GM23338 (cell line): Measurements from ENCODE around the gene AKIRIN1. TPM values are rescaled to one million over a fixed set of nuclear protein-coding genes. Genes with fewer than 3 reads are reported as not detected.
A peak's percentile ranks its signal among the peaks of the same experiment; 100 is the strongest.

Experiments
- ATAC-seq: fragments of 200-7000 bp; cut with Tn5 transposase; 3 replicates; pipeline ENCODE4 v1.9.1; 2020
- DNase-seq: peaks from one replicate; pipeline ENCODE4 v3.0.0-alpha.2; 2015; ENCODE audit warnings: low spot score
- H2AFZ ChIP-seq: fragments of 200-600 bp; sonication (generic); 2 replicates; pipeline ENCODE4 v1.8.0; 2016; ENCODE audit warnings: antibody characterized with exemption, mild to moderate bottlenecking, moderate library complexity
- H3F3A ChIP-seq: fragments of 200-600 bp; sonication (generic); replicated peaks from 2 replicates; pipeline ENCODE4 v1.8.0; 2017; ENCODE audit warnings: antibody characterized with exemption, mixed run types, low read depth
- H3K27ac ChIP-seq: fragments of 200-600 bp; sonication (generic); 2 replicates; pipeline ENCODE4 v1.6.1; 2016; ENCODE audit warnings: low read depth
- H3K27me3 ChIP-seq: fragments of 200-600 bp; sonication (generic); 2 replicates; pipeline ENCODE4 v1.8.0; 2016; ENCODE audit warnings: mild to moderate bottlenecking, mixed run types, moderate library complexity; ENCODE audit not compliant: insufficient read depth
- H3K36me3 ChIP-seq: fragments of 200-600 bp; sonication (generic); 2 replicates; pipeline ENCODE4 v1.8.0; 2016; ENCODE audit warnings: mild to moderate bottlenecking; ENCODE audit not compliant: insufficient read depth
- H3K4me1 ChIP-seq: fragments of 200-600 bp; sonication (generic); 2 replicates; pipeline ENCODE4 v1.8.0; 2016; ENCODE audit warnings: mild to moderate bottlenecking, moderate library complexity; ENCODE audit not compliant: insufficient read depth
- H3K4me2 ChIP-seq: fragments of 200-600 bp; sonication (generic); 2 replicates; pipeline ENCODE4 v1.7.1; 2017; ENCODE audit warnings: mixed run types
- H3K4me3 ChIP-seq: fragments of 200-600 bp; sonication (generic); 2 replicates; pipeline ENCODE4 v1.6.1; 2016; ENCODE audit warnings: mixed run types
- H3K79me2 ChIP-seq: fragments of 200-600 bp; sonication (generic); replicated peaks from 2 replicates; pipeline ENCODE4 v1.8.0; 2017; ENCODE audit warnings: mild to moderate bottlenecking; ENCODE audit not compliant: insufficient read depth
- H3K9me2 ChIP-seq: fragments of 200-600 bp; sonication (generic); 2 replicates; pipeline ENCODE4 v1.8.0; 2017; ENCODE audit not compliant: insufficient read depth
- H4K20me1 ChIP-seq: fragments of 200-600 bp; sonication (generic); replicated peaks from 2 replicates; pipeline ENCODE4 v1.8.0; 2017; ENCODE audit warnings: mild to moderate bottlenecking; ENCODE audit not compliant: insufficient read depth
- H3K27ac Mint-ChIP-seq: 2 replicates; pipeline ENCODE4 v1.8.0; 2020; ENCODE audit warnings: inconsistent platforms, mild to moderate bottlenecking, moderate library complexity, mixed read lengths
- H3K27me3 Mint-ChIP-seq: 3 replicates; pipeline ENCODE4 v1.8.0; 2022; ENCODE audit warnings: low read depth, mild to moderate bottlenecking, moderate library complexity, mixed read lengths, inconsistent platforms; ENCODE audit not compliant: insufficient read depth, poor library complexity
- H3K36me3 Mint-ChIP-seq: 3 replicates; pipeline ENCODE4 v1.8.0; 2021; ENCODE audit warnings: low read depth, mild to moderate bottlenecking, inconsistent platforms, moderate library complexity, mixed read lengths
- H3K4me1 Mint-ChIP-seq: 3 replicates; pipeline ENCODE4 v1.8.0; 2020; ENCODE audit warnings: mild to moderate bottlenecking, inconsistent platforms, mixed read lengths
- H3K4me3 Mint-ChIP-seq: 3 replicates; pipeline ENCODE4 v1.8.0; 2021; ENCODE audit warnings: moderate library complexity, mild to moderate bottlenecking, inconsistent platforms, mixed read lengths
- H3K9me3 Mint-ChIP-seq: 3 replicates; pipeline ENCODE4 v1.8.0; 2020; ENCODE audit warnings: moderate library complexity, mild to moderate bottlenecking, inconsistent platforms, mixed read lengths
- EZH2 ChIP-seq: fragments of 200-600 bp; sonication (generic); IDR thresholded peaks from one replicate; pipeline ENCODE4 v1.8.0; 2017; ENCODE audit warnings: antibody characterized with exemption, mild to moderate bottlenecking, low read depth; ENCODE audit not compliant: unreplicated experiment
- EZH2phosphoT487 ChIP-seq: fragments of 200-600 bp; sonication (generic); IDR thresholded peaks from one replicate; pipeline ENCODE4 v1.8.1; 2018; ENCODE audit warnings: antibody characterized with exemption; ENCODE audit not compliant: unreplicated experiment
- JUNB ChIP-seq: IDR thresholded peaks from one replicate; pipeline ENCODE4 v1.6.1; 2016; ENCODE audit warnings: antibody characterized with exemption; ENCODE audit not compliant: unreplicated experiment
- POLR2AphosphoS5 ChIP-seq: IDR thresholded peaks from 2 replicates; pipeline ENCODE4 v1.6.1; 2016; ENCODE audit warnings: antibody characterized with exemption, low read depth
- ZNF331 ChIP-seq: fragments of 250-450 bp; sonication (Bioruptor Pico); IDR thresholded peaks from 2 replicates; pipeline ENCODE4 v1.5.0; 2020; ENCODE audit warnings: low read depth, mild to moderate bottlenecking, moderate library complexity
- polyA plus RNA-seq: library from polyadenylated mRNA; unstranded; fragments of >200 nt; fragmentation: Nextera tagmentation; extraction: Ambion mirVana; gene quantifications from 2 replicates; pipeline ENCODE4 v1.2.1, GENCODE V29; 2016
- total RNA-seq: library from RNA; depleted of rRNA; stranded (reverse); fragments of >200 nt; shearing (Covaris generic); gene quantifications from 2 replicates; pipeline ENCODE4 v1.2.3, GENCODE V29; 2014
- TF ChIP-seq, protein P1 (sequence below): fragments of 250-450 bp; sonication (Bioruptor Pico); IDR thresholded peaks from 2 replicates; pipeline ENCODE4 v1.5.0; 2020; ENCODE audit warnings: mild to moderate bottlenecking, moderate library complexity
- TF ChIP-seq, protein P2 (sequence below): IDR thresholded peaks from 2 replicates; pipeline ENCODE4 v1.6.1; 2016; ENCODE audit warnings: antibody characterized with exemption

AKIRIN1 gene
- total and polyA plus RNA-seq, 2 experiments from 2014 or later: 162 to 254 TPM

DNA sequence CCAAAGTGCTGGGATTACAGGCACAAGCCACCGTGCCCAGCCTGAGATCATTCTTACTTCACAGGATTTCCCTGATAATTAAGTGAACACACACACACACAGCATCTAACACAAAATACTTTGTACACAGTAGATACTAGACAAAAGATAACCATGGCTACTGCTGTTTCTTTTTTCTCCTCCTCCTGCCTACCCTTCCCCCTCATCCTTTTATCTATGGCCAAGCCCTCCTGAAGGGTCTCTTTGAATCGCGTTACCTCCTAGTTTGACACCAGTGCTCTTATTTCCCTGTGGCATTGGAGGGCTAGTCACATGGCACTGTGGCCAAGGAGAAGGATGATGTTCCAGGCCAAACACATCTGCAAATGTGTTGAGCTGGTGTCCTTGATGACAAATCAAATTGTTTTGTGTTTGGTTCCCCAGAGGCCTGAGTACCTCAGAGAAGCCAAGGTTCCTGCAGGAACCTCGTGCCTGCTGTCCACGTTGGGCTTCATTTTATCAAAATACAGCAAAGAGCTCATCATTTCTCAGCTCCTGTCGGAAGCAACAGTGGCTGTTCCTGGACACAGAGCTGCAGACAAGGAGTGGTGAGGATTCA is 55.6 kb downstream of the AKIRIN1 start (continued):
- TF ChIP-seq, protein P1, sequence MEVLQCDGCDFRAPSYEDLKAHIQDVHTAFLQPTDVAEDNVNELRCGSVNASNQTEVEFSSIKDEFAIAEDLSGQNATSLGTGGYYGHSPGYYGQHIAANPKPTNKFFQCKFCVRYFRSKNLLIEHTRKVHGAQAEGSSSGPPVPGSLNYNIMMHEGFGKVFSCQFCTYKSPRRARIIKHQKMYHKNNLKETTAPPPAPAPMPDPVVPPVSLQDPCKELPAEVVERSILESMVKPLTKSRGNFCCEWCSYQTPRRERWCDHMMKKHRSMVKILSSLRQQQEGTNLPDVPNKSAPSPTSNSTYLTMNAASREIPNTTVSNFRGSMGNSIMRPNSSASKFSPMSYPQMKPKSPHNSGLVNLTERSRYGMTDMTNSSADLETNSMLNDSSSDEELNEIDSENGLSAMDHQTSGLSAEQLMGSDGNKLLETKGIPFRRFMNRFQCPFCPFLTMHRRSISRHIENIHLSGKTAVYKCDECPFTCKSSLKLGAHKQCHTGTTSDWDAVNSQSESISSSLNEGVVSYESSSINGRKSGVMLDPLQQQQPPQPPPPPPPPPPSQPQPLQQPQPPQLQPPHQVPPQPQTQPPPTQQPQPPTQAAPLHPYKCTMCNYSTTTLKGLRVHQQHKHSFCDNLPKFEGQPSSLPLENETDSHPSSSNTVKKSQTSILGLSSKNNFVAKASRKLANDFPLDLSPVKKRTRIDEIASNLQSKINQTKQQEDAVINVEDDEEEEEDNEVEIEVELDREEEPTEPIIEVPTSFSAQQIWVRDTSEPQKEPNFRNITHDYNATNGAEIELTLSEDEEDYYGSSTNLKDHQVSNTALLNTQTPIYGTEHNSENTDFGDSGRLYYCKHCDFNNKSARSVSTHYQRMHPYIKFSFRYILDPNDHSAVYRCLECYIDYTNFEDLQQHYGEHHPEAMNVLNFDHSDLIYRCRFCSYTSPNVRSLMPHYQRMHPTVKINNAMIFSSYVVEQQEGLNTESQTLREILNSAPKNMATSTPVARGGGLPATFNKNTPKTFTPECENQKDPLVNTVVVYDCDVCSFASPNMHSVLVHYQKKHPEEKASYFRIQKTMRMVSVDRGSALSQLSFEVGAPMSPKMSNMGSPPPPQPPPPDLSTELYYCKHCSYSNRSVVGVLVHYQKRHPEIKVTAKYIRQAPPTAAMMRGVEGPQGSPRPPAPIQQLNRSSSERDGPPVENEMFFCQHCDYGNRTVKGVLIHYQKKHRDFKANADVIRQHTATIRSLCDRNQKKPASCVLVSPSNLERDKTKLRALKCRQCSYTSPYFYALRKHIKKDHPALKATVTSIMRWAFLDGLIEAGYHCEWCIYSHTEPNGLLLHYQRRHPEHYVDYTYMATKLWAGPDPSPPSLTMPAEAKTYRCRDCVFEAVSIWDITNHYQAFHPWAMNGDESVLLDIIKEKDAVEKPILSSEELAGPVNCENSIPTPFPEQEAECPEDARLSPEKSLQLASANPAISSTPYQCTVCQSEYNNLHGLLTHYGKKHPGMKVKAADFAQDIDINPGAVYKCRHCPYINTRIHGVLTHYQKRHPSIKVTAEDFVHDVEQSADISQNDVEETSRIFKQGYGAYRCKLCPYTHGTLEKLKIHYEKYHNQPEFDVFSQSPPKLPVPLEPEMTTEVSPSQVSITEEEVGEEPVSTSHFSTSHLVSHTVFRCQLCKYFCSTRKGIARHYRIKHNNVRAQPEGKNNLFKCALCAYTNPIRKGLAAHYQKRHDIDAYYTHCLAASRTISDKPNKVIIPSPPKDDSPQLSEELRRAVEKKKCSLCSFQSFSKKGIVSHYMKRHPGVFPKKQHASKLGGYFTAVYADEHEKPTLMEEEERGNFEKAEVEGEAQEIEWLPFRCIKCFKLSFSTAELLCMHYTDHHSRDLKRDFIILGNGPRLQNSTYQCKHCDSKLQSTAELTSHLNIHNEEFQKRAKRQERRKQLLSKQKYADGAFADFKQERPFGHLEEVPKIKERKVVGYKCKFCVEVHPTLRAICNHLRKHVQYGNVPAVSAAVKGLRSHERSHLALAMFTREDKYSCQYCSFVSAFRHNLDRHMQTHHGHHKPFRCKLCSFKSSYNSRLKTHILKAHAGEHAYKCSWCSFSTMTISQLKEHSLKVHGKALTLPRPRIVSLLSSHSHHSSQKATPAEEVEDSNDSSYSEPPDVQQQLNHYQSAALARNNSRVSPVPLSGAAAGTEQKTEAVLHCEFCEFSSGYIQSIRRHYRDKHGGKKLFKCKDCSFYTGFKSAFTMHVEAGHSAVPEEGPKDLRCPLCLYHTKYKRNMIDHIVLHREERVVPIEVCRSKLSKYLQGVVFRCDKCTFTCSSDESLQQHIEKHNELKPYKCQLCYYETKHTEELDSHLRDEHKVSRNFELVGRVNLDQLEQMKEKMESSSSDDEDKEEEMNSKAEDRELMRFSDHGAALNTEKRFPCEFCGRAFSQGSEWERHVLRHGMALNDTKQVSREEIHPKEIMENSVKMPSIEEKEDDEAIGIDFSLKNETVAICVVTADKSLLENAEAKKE: no peak
- TF ChIP-seq POLR2AphosphoS5 (no peak), EZH2 (no peak)
- TF ChIP-seq, protein P2, sequence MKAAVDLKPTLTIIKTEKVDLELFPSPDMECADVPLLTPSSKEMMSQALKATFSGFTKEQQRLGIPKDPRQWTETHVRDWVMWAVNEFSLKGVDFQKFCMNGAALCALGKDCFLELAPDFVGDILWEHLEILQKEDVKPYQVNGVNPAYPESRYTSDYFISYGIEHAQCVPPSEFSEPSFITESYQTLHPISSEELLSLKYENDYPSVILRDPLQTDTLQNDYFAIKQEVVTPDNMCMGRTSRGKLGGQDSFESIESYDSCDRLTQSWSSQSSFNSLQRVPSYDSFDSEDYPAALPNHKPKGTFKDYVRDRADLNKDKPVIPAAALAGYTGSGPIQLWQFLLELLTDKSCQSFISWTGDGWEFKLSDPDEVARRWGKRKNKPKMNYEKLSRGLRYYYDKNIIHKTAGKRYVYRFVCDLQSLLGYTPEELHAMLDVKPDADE: no peak

DNA sequence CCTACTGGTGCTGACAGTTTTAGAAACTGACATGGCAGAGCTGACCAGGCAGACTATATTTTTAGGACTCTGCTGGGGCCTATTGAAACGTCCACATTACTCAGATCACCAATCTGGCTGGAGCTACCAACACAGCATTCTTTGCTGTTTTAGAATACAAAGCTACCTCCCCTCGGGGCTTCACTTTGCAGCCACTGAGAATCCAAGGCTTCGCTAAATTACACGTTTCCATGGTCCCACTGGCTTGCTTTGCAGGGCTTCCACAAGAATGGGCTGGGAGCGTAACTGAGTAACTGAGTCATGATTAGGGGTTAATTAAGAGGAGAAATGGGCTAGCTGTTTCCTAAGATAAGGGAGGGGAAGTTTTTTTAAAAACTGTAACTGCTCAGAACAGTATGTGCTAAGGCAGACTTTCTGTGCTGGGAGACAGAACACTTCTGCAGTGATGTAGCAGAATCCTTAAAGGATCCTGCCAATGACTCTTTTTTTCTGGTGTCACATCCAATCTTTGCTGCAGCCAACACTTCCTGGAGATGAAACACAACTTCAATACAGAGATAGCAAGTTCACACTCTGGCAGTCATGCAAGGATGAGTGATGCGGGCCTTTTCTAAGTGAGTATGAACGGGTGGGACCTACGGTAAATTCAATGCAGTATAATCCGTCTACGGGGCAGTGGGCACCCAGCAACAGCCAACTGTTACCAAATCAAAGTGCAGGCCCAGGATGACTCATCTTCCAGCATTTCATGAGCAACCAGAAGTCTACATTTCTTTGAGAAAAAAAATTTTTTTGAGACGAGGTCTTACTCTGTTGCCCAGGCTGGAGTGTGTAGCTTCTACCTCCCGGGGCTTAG is 56.5 kb downstream of the AKIRIN1 start:
- Histone ChIP-seq H3K4me3 (no peak overlapping the region), H3K36me3 (no peaks in the 10 kb centered on the region), H3K4me1 (peaks cover 7% of the 10 kb centered on the region; the same call in 1 of the 2 replicates), H2AFZ (no peak overlapping the region), H3K9me2 (no peaks in the 10 kb centered on the region), H3K4me2 (no peak overlapping the region), H3K27ac (0 out of 2 replicates have a peak overlapping the region, but pooled peaks have one; percentile 3), H3K79me2 (no peaks in the 10 kb centered on the region), H4K20me1 (no peaks in the 10 kb centered on the region), H3F3A (no peaks in the 10 kb centered on the region), H3K27me3 (no peaks in the 10 kb centered on the region)
- ATAC-seq (no peak), DNase-seq (no peak)
- H3K4me1 Mint-ChIP-seq: peaks cover 18% of the 10 kb centered on the region; the same call in 2 of the 3 replicates
- H3K9me3 Mint-ChIP-seq: no peaks in the 10 kb centered on the region
- no peak for TF ChIP-seq EZH2phosphoT487
- no peak for TF ChIP-seq ZNF331 (CRISPR knock-in tag)
- TF ChIP-seq, protein P2: no peak
- no peak for TF ChIP-seq JUNB
- 0 out of 2 replicates have a peak overlapping the region, but pooled peaks have one; percentile 28 for H3K27ac Mint-ChIP-seq
- no peak overlapping the region for H3K4me3 Mint-ChIP-seq
- H3K27me3 Mint-ChIP-seq: peaks cover 5% of the 10 kb centered on the region
- H3K36me3 Mint-ChIP-seq: peaks cover 19% of the 10 kb centered on the region
